GM12891 (cell line): Measurements from ENCODE around the gene DDX19B.

ENCODE experiments used
- POLR2A ChIP-seq: IDR thresholded peaks from 2 replicates; pipeline ENCODE4 v1.6.1; 2011; ENCODE audit warnings: low read depth, low read length, control low read depth
- POLR2AphosphoS5 ChIP-seq: IDR thresholded peaks from 2 replicates; pipeline ENCODE4 v1.6.1; 2011; ENCODE audit warnings: low read depth, low read length, control low read depth
- POU2F2 ChIP-seq: IDR thresholded peaks from 2 replicates; pipeline ENCODE4 v1.6.1; 2011; ENCODE audit warnings: low read depth, mild to moderate bottlenecking, control low read depth, low read length, moderate library complexity
- SPI1 ChIP-seq: IDR thresholded peaks from 2 replicates; pipeline ENCODE4 v1.6.1; 2011; ENCODE audit warnings: low read depth, low read length, control low read depth
- TAF1 ChIP-seq: IDR thresholded peaks from 2 replicates; pipeline ENCODE4 v1.6.1; 2011; ENCODE audit warnings: low read depth, low read length, control low read depth

DNA sequence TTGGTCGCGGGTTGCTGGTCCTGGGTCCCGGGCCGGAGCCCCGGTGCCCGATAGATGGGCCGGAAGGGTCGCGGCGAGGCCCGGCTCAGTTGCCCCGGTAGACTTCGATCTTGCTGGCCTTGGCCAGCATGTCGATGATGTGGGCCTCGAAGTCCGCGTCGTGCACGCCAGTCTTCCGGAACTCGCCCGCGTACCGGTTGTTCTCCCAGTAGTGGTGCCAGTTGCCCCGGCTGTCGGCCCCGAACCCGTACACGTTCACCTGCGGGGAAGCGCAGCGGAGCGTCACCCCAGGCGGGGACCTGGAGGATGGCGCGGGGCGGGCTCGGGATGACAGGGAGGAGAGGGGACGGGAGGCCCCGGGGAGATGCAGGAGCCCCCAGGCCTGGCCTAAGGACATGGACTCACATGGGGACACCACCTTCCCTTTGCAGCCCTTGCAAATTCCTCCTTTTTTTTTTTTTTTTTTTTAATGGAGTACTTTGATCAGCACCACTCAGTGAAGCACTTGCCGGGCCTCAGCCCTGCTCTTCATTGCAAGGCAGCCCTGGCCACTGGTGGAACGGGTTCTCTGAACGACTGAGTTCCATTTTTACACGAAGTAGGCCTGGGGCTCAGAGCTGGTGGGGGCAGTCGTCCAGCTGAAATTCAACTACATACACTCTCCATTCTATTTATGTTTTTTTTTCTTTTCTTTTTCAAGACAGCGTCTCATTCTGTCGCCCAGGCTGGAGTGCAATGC, 82.8 kb downstream of the DDX19B start:
- TF ChIP-seq POLR2A (no peak), TAF1 (no peak), POLR2AphosphoS5 (no peak), SPI1 (no peak), POU2F2 (no peak)
